Right renal pelvis (tissue), 4 donors: ENCODE measurements around the gene DAND5. TPM values are rescaled to one million over a fixed set of nuclear protein-coding genes. Genes with fewer than 3 reads are reported as not detected.
"Not testable (repeated sequence)": the region's sequence is repeated elsewhere in the genome, so short reads cannot be mapped to it uniquely, and the experiment has no call there.

ENCODE experiments used
- DNase-seq, 4 donors: peaks; one replicate each; pipeline ENCODE4 v3.0.0-alpha.2; 2013; ENCODE audit warnings: low read depth in 4 of 4, low spot score in 3 of 4, missing footprints in 1 of 4
- polyA plus RNA-seq, 4 donors: library from polyadenylated mRNA; unstranded; fragments of 120-200 nt; gene quantifications; one replicate each; pipeline ENCODE4 v1.2.1, GENCODE V29; 2013; ENCODE audit not compliant: insufficient read length in 4 of 4

Gene DAND5
- polyA plus RNA-seq, 4 donors: 0.10 to 0.14 TPM; not detected in 2

GRCh38 chr19:12965017-12965811 lies 4.2 kb upstream of the DAND5 start:
- peak in 2 of 4 donors; percentile 43 to 67 for DNase-seq

- DNase-seq: no peak
Observed at GRCh38 chr19:12965812-12966135, 3.6 kb upstream of the DAND5 start.

GRCh38 chr19:12967907-12968306 lies 1.5 kb upstream of the DAND5 start:
- DNase-seq: no peak

- no peak for DNase-seq
Observed at GRCh38 chr19:12970070-12970820, 869 bp downstream of the DAND5 start.

- DNase-seq: no peak
Observed at GRCh38 chr19:12973236-12973635, 3.9 kb downstream of the DAND5 start.

- DNase-seq: no peak
Observed at GRCh38 chr19:12974301-12975220, 5.2 kb downstream of the DAND5 start.

GRCh38 chr19:12975221-12975741 lies 5.9 kb downstream of the DAND5 start:
- no peak for DNase-seq

- not testable (repeated sequence) for DNase-seq
Observed at GRCh38 chr19:12976109-12976508, 6.7 kb downstream of the DAND5 start.

GRCh38 chr19:12979974-12980373 lies 10.6 kb downstream of the DAND5 start:
- DNase-seq: no peak

GRCh38 chr19:12982648-12983047 lies 13.3 kb downstream of the DAND5 start:
- no peak for DNase-seq

GRCh38 chr19:12983091-12983490 lies 13.7 kb downstream of the DAND5 start:
- no peak for DNase-seq

- DNase-seq: peak in 2 of 4 donors; percentile 62 to 74
Observed at GRCh38 chr19:12983542-12984142, 14.3 kb downstream of the DAND5 start.

- no peak for DNase-seq
Observed at GRCh38 chr19:12984143-12984627, 14.8 kb downstream of the DAND5 start.

- DNase-seq: no peak
Observed at GRCh38 chr19:12984683-12985048, 15.3 kb downstream of the DAND5 start.

GRCh38 chr19:12985049-12985776 lies 15.8 kb downstream of the DAND5 start:
- DNase-seq: no peak

GRCh38 chr19:12986726-12987125 lies 17.4 kb downstream of the DAND5 start:
- no peak for DNase-seq

- no peak for DNase-seq
Observed at GRCh38 chr19:12987190-12987589, 17.8 kb downstream of the DAND5 start.

- DNase-seq: no peak
Observed at GRCh38 chr19:12987781-12988180, 18.4 kb downstream of the DAND5 start.

GRCh38 chr19:12990431-12990830 lies 21.1 kb downstream of the DAND5 start:
- no peak for DNase-seq

GRCh38 chr19:12990853-12991252 lies 21.5 kb downstream of the DAND5 start:
- DNase-seq: no peak
